Measurements from ENCODE around the gene SCML1. TPM values are rescaled to one million over a fixed set of nuclear protein-coding genes. Genes with fewer than 3 reads are reported as not detected.

SCML1 gene
- total and polyA plus RNA-seq, 2 of the 4 experiments (the other 2 are of a cell fraction) = 4.1 to 12.2 TPM

DNA sequence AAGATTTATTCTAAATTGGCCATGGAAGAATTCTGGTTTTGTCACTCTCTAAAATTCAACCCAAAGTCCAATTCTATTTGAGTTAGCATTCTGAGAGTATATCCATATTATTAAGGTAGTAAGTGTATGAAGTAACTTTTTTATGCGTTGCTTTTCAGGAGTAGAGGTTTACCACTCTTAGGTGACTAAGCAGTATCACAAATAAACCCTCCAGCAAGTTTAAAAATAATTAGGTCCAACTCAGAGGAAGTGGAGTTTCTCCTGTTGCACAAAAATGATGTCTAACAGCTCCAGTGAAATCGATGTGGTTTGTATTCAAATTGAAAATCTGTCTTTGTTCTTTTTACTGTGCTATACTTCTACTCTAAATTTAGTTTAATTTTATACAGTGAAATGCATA, 6.6 kb downstream of the SCML1 start:
- Histone ChIP-seq H2BK20ac (ENCODE audit: low read depth, low read length) (no peak overlapping the region), H3K79me1 (ENCODE audit: low read depth in 1 of 2, low read length in 2 of 2) (peaks cover 0 to 4% of the 10 kb centered on the region in 2 experiments; a peak in 3 of 4 replicates), H3K27me3 (ENCODE audit: control insufficient read depth, insufficient read depth, low read length) (no peaks in the 10 kb centered on the region), H2BK120ac (ENCODE audit: low read depth, low read length) (no peak overlapping the region), H2BK15ac (ENCODE audit: low read depth, low read length) (no peak overlapping the region), H2AK5ac (ENCODE audit: low read depth, low read length) (no peak overlapping the region), H4K20me1 (ENCODE audit: insufficient read depth, low read length) (peaks cover 3% of the 10 kb centered on the region; the same call in 1 of the 2 replicates), H3K9ac (ENCODE audit: low read depth, low read length) (no peak overlapping the region), H3K4me3 (ENCODE audit: insufficient read depth, low read depth, low read length) (no peak overlapping the region), H3K9me1 (ENCODE audit: insufficient read depth, low read length) (no peaks in the 10 kb centered on the region), H3K27ac (ENCODE audit: insufficient read depth, low read length) (no peak overlapping the region), H2AFZ (replicated peaks; ENCODE audit: low read length, poor library complexity) (no peak overlapping the region), H3K23ac (ENCODE audit: low read depth, low read length) (no peak overlapping the region), H3K4me1 (ENCODE audit: control insufficient read depth, insufficient read depth, low read length) (no peaks in the 10 kb centered on the region), H3K4ac (ENCODE audit: low read depth, low read length) (no peak overlapping the region), H3K18ac (ENCODE audit: low read depth, low read length) (no peak overlapping the region), H4K91ac (ENCODE audit: insufficient read depth, low read depth, low read length) (no peak overlapping the region), H3K4me2 (ENCODE audit: low read depth, low read length) (no peak overlapping the region), H2AK9ac (replicated peaks; ENCODE audit: low read depth, low read length, poor library complexity) (no peak overlapping the region), H3K36me3 (ENCODE audit: control insufficient read depth, insufficient read depth, low read length) (no peaks in the 10 kb centered on the region), H4K8ac (ENCODE audit: low read depth in 2 of 2, low read length in 2 of 2) (no peak overlapping the region), H3K14ac (replicated peaks; ENCODE audit: low read depth, low read length) (no peak overlapping the region), H4K5ac (ENCODE audit: low read depth, low read length) (no peak overlapping the region), H3K9me3 (ENCODE audit: control insufficient read depth, insufficient read depth, low read length) (no peaks in the 10 kb centered on the region), H3K56ac (ENCODE audit: extremely low read depth, insufficient read depth, low read length) (no peak overlapping the region), H2BK5ac (ENCODE audit: low read depth, low read length, poor library complexity, severe bottlenecking) (no peak overlapping the region)
- CTCF ChIA-PET = interaction anchor here (0.6 to 0.7 kb wide), 2 partner anchors 18 to 563 kb away, joined by 3 to 4 read pairs; no protein-coding TSS in a partner anchor
- WGBS, 2 experiments (ENCODE audit: extremely low coverage in 2 of 2, insufficient read length in 1 of 2) = no CpG with 5 or more reads among the region's 2 CpGs
- DNase-seq (peak; percentile 20), ATAC-seq (ENCODE audit: low read depth) (no peak)
- no TSS peak for BruUV-seq (replicated peaks)
- intact Hi-C loops (cut with micrococcal nuclease) = loop anchor here (2.0 kb wide), 1 partner anchor 633 kb away; no protein-coding TSS in a partner anchor
- dilution Hi-C loops (cut with HindIII; ENCODE audit: low sequenced_read_pairs, unreplicated experiment) = no loop called here
- in situ Hi-C loops (cut with MboI; ENCODE audit: low sequenced_read_pairs) = no loop called here
- TF ChIP-seq RAD21 (IDR thresholded peaks at IDR 0.05; ENCODE audit: low read length) = no peak
- TF ChIP-seq SMC3 (IDR thresholded peaks at IDR 0.05; ENCODE audit: low read depth, low read length) = no peak
- no peak for TF ChIP-seq MAZ (IDR thresholded peaks at IDR 0.05; ENCODE audit: borderline replicate concordance, low read depth, low read length)
- TF ChIP-seq USF2 (IDR thresholded peaks at IDR 0.05; ENCODE audit: low read depth, low read length) = no peak
- TF ChIP-seq MXI1 (IDR thresholded peaks at IDR 0.05; ENCODE audit: borderline replicate concordance, low read depth, low read length) = no peak
- no peak for TF ChIP-seq ELK1 (IDR thresholded peaks at IDR 0.05; ENCODE audit: borderline replicate concordance, low read depth, low read length)
- TF ChIP-seq POLR2A (IDR thresholded peaks at IDR 0.05; ENCODE audit: low read depth, low read length) = no peak
- no peak for TF ChIP-seq MAFK (IDR thresholded peaks at IDR 0.05; ENCODE audit: low read depth, low read length)
- no peak for TF ChIP-seq RFX5 (IDR thresholded peaks at IDR 0.05; ENCODE audit: low read depth, low read length)
- no peak for TF ChIP-seq BHLHE40 (IDR thresholded peaks at IDR 0.05; ENCODE audit: low read depth, low read length)
- no peak for TF ChIP-seq CEBPB (IDR thresholded peaks at IDR 0.05; ENCODE audit: low read depth, low read length)
- no peak for TF ChIP-seq FOS (IDR thresholded peaks at IDR 0.05; ENCODE audit: low read depth, low read length)
- no peak for TF ChIP-seq CHD1 (IDR thresholded peaks at IDR 0.05; ENCODE audit: low read depth, low read length)
- TF ChIP-seq RCOR1 (IDR thresholded peaks at IDR 0.05; ENCODE audit: insufficient replicate concordance, low read length) = no peak
- no peak for TF ChIP-seq NFE2L2 (IDR thresholded peaks at IDR 0.05; ENCODE audit: low read depth, low read length)
- POLR2A ChIA-PET (ENCODE audit: unreplicated experiment) = no interaction called here

Data from IMR-90 (cell line).